Chondrocyte (in vitro differentiated cells): Measurements from ENCODE around the gene STIM1. TPM values are rescaled to one million over a fixed set of nuclear protein-coding genes. Genes with fewer than 3 reads are reported as not detected.

Source experiments
- DNase-seq: peaks from one replicate; pipeline ENCODE4 v3.0.0; 2021; ENCODE audit warnings: mixed read lengths, low spot score
- H3K27ac Mint-ChIP-seq: one replicate; pipeline ENCODE4 v1.8.0; 2021; ENCODE audit warnings: mild to moderate bottlenecking, moderate library complexity, mixed read lengths; ENCODE audit not compliant: unreplicated experiment
- H3K27me3 Mint-ChIP-seq: 2 replicates; pipeline ENCODE4 v1.8.0; 2021; ENCODE audit warnings: low read depth, mixed read lengths
- H3K36me3 Mint-ChIP-seq: 2 replicates; pipeline ENCODE4 v1.8.0; 2021; ENCODE audit warnings: low read depth, mixed read lengths
- H3K4me1 Mint-ChIP-seq: 2 replicates; pipeline ENCODE4 v1.8.0; 2021; ENCODE audit warnings: low read depth, mild to moderate bottlenecking, mixed read lengths
- H3K4me3 Mint-ChIP-seq: one replicate; pipeline ENCODE4 v1.8.0; 2021; ENCODE audit warnings: mild to moderate bottlenecking, moderate library complexity, mixed read lengths; ENCODE audit not compliant: unreplicated experiment
- H3K9me3 Mint-ChIP-seq: 2 replicates; pipeline ENCODE4 v1.8.0; 2021; ENCODE audit warnings: low read depth, mixed read lengths
- CTCF ChIP-seq: fragments of 200-600 bp; sonication (generic); IDR thresholded peaks from 2 replicates; pipeline ENCODE4 v1.5.0; 2021; ENCODE audit warnings: antibody characterized with exemption, mild to moderate bottlenecking, moderate library complexity
- total RNA-seq: library from RNA; stranded (reverse); gene quantifications from 3 replicates; pipeline ENCODE4 v1.2.1, GENCODE V29; 2021

STIM1 gene
- total RNA-seq, 1 donor from 2014 or later: 50.7 TPM

GRCh38 chr11:3825473-3826154, 29.9 kb upstream of the STIM1 start:
- TF ChIP-seq CTCF: no peak
- H3K36me3 Mint-ChIP-seq: peaks cover 18% of the 10 kb centered on the region
- DNase-seq: no peak
- no peak overlapping the region for H3K4me3 Mint-ChIP-seq
- peaks cover 5% of the 10 kb centered on the region for H3K4me1 Mint-ChIP-seq
- H3K27ac Mint-ChIP-seq: no peak overlapping the region
- no peaks in the 10 kb centered on the region for H3K9me3 Mint-ChIP-seq
- H3K27me3 Mint-ChIP-seq: no peaks in the 10 kb centered on the region

GRCh38 chr11:3826721-3827120, 28.7 kb upstream of the STIM1 start:
- Mint-ChIP-seq H3K4me1 (peaks cover 5% of the 10 kb centered on the region), H3K27me3 (no peaks in the 10 kb centered on the region), H3K4me3 (no peak overlapping the region), H3K27ac (no peak overlapping the region), H3K9me3 (no peaks in the 10 kb centered on the region), H3K36me3 (peaks cover 21% of the 10 kb centered on the region)
- DNase-seq: no peak
- no peak for TF ChIP-seq CTCF

DNA sequence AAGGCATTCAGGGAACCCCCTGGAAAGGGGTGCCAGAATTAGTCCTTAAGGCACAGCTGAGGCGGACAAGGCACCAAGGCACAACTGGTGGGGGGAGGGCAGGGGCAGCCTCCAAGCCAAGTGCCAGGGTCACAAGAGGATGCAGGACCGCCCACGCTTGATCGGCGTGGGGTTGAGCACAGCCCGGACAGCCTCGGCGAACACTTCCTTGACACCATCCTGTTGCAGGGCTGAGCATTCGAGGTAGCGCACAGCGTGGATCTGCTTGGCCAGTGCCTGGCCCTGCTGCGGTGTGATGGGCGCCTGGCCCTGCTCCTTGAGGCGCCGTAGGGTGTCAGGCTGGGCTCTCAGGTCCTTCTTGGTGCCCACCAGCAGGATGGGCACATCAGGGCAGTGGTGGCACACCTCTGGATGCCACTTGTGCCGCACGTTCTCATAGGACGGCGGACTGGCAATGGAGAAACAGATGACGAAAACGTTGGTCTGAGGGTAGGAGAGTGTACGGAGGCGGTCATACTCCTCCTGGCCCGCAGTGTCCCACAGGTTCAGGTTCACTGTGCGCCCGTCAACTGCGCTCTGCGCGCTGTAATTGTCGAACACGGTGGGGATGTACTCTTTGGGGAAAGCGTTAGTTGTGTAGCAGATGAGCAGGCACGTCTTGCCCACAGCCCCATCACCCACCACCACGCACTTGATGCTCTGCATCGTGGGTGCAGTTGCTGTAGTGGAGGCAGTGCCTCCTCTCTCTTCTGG, 27.9 kb upstream of the STIM1 start:
- Mint-ChIP-seq H3K27me3 (no peaks in the 10 kb centered on the region), H3K27ac (no peak overlapping the region), H3K36me3 (peaks cover 21% of the 10 kb centered on the region), H3K4me1 (peaks cover 5% of the 10 kb centered on the region), H3K4me3 (no peak overlapping the region), H3K9me3 (no peaks in the 10 kb centered on the region)
- no peak for TF ChIP-seq CTCF
- no peak for DNase-seq

DNA sequence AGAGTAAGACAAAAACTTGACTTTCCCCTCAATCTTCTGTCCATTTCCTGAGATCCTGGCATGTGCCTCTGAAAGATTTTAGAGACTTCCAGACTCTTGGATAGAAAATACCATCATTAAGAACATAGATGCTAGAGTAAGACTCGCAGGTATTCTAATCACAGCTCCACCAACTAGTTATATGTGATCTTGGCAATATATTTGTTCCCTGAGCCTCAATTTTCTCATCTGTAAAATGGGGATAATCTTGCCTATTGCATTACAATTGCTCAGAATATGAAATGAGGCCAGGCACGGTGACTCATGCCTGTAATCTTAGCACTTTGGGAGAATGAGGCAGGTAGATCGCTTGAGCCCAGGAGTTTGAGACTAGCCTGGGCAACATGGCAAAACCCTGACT, 25.4 kb upstream of the STIM1 start:
- no peak for DNase-seq
- Mint-ChIP-seq H3K27ac (no peak overlapping the region), H3K4me3 (no peak overlapping the region), H3K4me1 (peaks cover 4% of the 10 kb centered on the region), H3K27me3 (no peaks in the 10 kb centered on the region), H3K9me3 (no peaks in the 10 kb centered on the region), H3K36me3 (peaks cover 21% of the 10 kb centered on the region)
- no peak for TF ChIP-seq CTCF

DNA sequence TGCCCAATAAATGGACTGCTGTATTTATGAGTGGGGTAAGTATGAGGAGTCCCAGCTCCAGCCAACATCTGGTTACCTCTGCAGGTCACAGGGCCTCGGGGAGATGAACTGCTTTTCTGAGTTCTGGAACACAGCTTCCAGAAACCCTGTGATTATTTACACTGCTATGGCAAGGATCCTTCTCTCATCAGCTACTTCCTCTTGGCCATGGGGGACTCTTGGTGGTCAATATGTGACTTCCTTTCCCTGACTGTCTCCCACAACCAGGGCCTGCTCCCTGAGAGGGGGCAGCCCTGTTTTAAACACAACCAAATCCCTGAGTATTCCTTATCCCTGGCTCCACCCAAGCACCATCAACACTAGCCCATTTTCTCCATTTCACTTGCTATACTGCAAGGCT, 24.7 kb upstream of the STIM1 start:
- H3K4me1 Mint-ChIP-seq: peaks cover 11% of the 10 kb centered on the region
- H3K27me3 Mint-ChIP-seq: no peaks in the 10 kb centered on the region
- H3K4me3 Mint-ChIP-seq: no peak overlapping the region
- TF ChIP-seq CTCF: no peak
- DNase-seq: no peak
- H3K9me3 Mint-ChIP-seq: no peaks in the 10 kb centered on the region
- H3K27ac Mint-ChIP-seq: peak overlapping the region; percentile 27
- H3K36me3 Mint-ChIP-seq: peaks cover 22% of the 10 kb centered on the region
